IMR-90 (cell line): ENCODE results near the gene DMD. TPM values are rescaled to one million over a fixed set of nuclear protein-coding genes. Genes with fewer than 3 reads are reported as not detected.

Experiments used
- ATAC-seq: fragments of 200-7000 bp; cut with Tn5 transposase; 2 replicates; pipeline ENCODE4 v1.9.1; 2020; ENCODE audit warnings: low read depth, mild to moderate bottlenecking, moderate library complexity
- BruUV-seq: library from RNA; stranded (reverse); fragments of 400-500 nt; replicated peaks from 2 replicates; lab custom pipeline; 2021; lab: Mats Ljungman, UMichigan
- CTCF ChIA-PET: fragments of 300-600 bp; formaldehyde crosslinking; extraction: SDS; loops from one replicate; lab custom pipeline; 2021; ENCODE audit warnings: antibody characterized with exemption; lab: Yijun Ruan, JAX
- POLR2A ChIA-PET: fragments of 300-600 bp; sonication (Branson Sonifier 250); formaldehyde crosslinking; loops from one replicate; lab custom pipeline; 2022; ENCODE audit warnings: antibody characterized with exemption; ENCODE audit not compliant: unreplicated experiment; lab: Charles Lee
- DNase-seq: peaks from one replicate; pipeline ENCODE4 v3.0.0; 2013
- H2AFZ ChIP-seq: replicated peaks from 2 replicates; pipeline ENCODE3; 2013; ENCODE audit warnings: low read length, mild to moderate bottlenecking; ENCODE audit not compliant: poor library complexity
- H2AK5ac ChIP-seq: 2 replicates; pipeline ENCODE4 v1.6.1; 2013; ENCODE audit warnings: low read depth, low read length, inconsistent platforms
- H2AK9ac ChIP-seq: replicated peaks from 2 replicates; pipeline ENCODE3; 2013; ENCODE audit warnings: mild to moderate bottlenecking, low read depth, low read length, moderate library complexity; ENCODE audit not compliant: poor library complexity
- H2BK120ac ChIP-seq: 2 replicates; pipeline ENCODE4 v1.6.1; 2013; ENCODE audit warnings: low read depth, low read length, inconsistent platforms
- H2BK15ac ChIP-seq: 3 replicates; pipeline ENCODE4 v1.6.1; 2013; ENCODE audit warnings: low read depth, low read length, inconsistent platforms
- H2BK20ac ChIP-seq: 2 replicates; pipeline ENCODE4 v1.6.1; 2013; ENCODE audit warnings: low read depth, mild to moderate bottlenecking, inconsistent platforms, low read length, moderate library complexity
- H2BK5ac ChIP-seq: 2 replicates; pipeline ENCODE4 v1.6.1; 2013; ENCODE audit warnings: mild to moderate bottlenecking, low read depth, low read length, inconsistent platforms; ENCODE audit not compliant: poor library complexity, severe bottlenecking
- H3K14ac ChIP-seq: replicated peaks from 2 replicates; pipeline ENCODE4 v1.6.1; 2013; ENCODE audit warnings: low read depth, low read length, inconsistent platforms
- H3K18ac ChIP-seq: 2 replicates; pipeline ENCODE4 v1.6.1; 2013; ENCODE audit warnings: low read depth, low read length, control low read depth
- H3K23ac ChIP-seq: 2 replicates; pipeline ENCODE4 v1.6.1; 2013; ENCODE audit warnings: low read depth, low read length, inconsistent platforms
- H3K27ac ChIP-seq: 2 replicates; pipeline ENCODE4 v1.5.1; 2013; ENCODE audit warnings: mild to moderate bottlenecking, control low read depth, low read length; ENCODE audit not compliant: insufficient read depth
- H3K27me3 ChIP-seq: 2 replicates; pipeline ENCODE4 v1.6.1; 2013; ENCODE audit warnings: low read length; ENCODE audit not compliant: control insufficient read depth, insufficient read depth
- H3K36me3 ChIP-seq: 2 replicates; pipeline ENCODE4 v1.6.1; 2013; ENCODE audit warnings: low read length, mixed read lengths; ENCODE audit not compliant: control insufficient read depth, insufficient read depth
- H3K4ac ChIP-seq: 2 replicates; pipeline ENCODE4 v1.6.1; 2013; ENCODE audit warnings: low read depth, low read length, inconsistent platforms
- H3K4me1 ChIP-seq: 2 replicates; pipeline ENCODE4 v1.6.1; 2013; ENCODE audit warnings: low read length, mixed read lengths; ENCODE audit not compliant: control insufficient read depth, insufficient read depth
- H3K4me2 ChIP-seq: 2 replicates; pipeline ENCODE4 v1.6.1; 2013; ENCODE audit warnings: low read depth, mild to moderate bottlenecking, control low read depth, low read length, moderate library complexity
- H3K4me3 ChIP-seq: 2 replicates; pipeline ENCODE4 v1.5.1; 2013; ENCODE audit warnings: low read depth, mild to moderate bottlenecking, control low read depth, low read length, moderate library complexity; ENCODE audit not compliant: insufficient read depth
- H3K56ac ChIP-seq: 2 replicates; pipeline ENCODE4 v1.6.1; 2013; ENCODE audit warnings: low read length, inconsistent platforms; ENCODE audit not compliant: insufficient read depth; ENCODE audit errors: extremely low read depth
- H3K79me1 ChIP-seq, 2 experiments: 2 replicates each; pipeline ENCODE4 v1.6.1; 2013; ENCODE audit warnings: low read length in 2 of 2, inconsistent platforms in 1 of 2, low read depth in 1 of 2
- H3K9ac ChIP-seq: 2 replicates; pipeline ENCODE4 v1.6.1; 2013; ENCODE audit warnings: low read depth, low read length, control low read depth
- H3K9me1 ChIP-seq: 2 replicates; pipeline ENCODE4 v1.6.1; 2013; ENCODE audit warnings: low read length, inconsistent platforms; ENCODE audit not compliant: insufficient read depth
- H3K9me3 ChIP-seq: 2 replicates; pipeline ENCODE4 v1.6.1; 2013; ENCODE audit warnings: low read length; ENCODE audit not compliant: control insufficient read depth, insufficient read depth
- H4K20me1 ChIP-seq: 2 replicates; pipeline ENCODE4 v1.6.1; 2013; ENCODE audit warnings: low read length, inconsistent platforms; ENCODE audit not compliant: insufficient read depth
- H4K5ac ChIP-seq: 2 replicates; pipeline ENCODE4 v1.6.1; 2013; ENCODE audit warnings: mild to moderate bottlenecking, low read depth, low read length, control low read depth
- H4K8ac ChIP-seq, 2 experiments: 2 replicates each; pipeline ENCODE4 v1.6.1; 2013; ENCODE audit warnings: low read depth in 2 of 2, low read length in 2 of 2, control low read depth in 1 of 2, inconsistent platforms in 1 of 2
- H4K91ac ChIP-seq: 2 replicates; pipeline ENCODE4 v1.6.1; 2013; ENCODE audit warnings: low read depth, low read length, inconsistent platforms; ENCODE audit not compliant: insufficient read depth
- BHLHE40 ChIP-seq: fragments of 150-350 bp; IDR thresholded peaks from 2 replicates; pipeline ENCODE4 v1.6.1; 2016; ENCODE audit warnings: mild to moderate bottlenecking, low read depth, low read length
- CEBPB ChIP-seq: IDR thresholded peaks from 2 replicates; pipeline ENCODE4 v1.6.1; 2012; ENCODE audit warnings: low read depth, low read length, improper control_type of control experiment
- CHD1 ChIP-seq: IDR thresholded peaks from 2 replicates; pipeline ENCODE4 v1.6.1; 2012; ENCODE audit warnings: low read depth, low read length, improper control_type of control experiment
- CTCF ChIP-seq: conservative IDR thresholded peaks from 2 replicates; pipeline ENCODE4 v1.5.1; 2012; ENCODE audit warnings: mild to moderate bottlenecking, low read depth, low read length, improper control_type of control experiment
- ELK1 ChIP-seq: fragments of 150-350 bp; IDR thresholded peaks from 2 replicates; pipeline ENCODE4 v1.6.1; 2016; ENCODE audit warnings: low read depth, mild to moderate bottlenecking, low read length, moderate library complexity, borderline replicate concordance
- FOS ChIP-seq: fragments of 150-350 bp; IDR thresholded peaks from 2 replicates; pipeline ENCODE4 v1.6.1; 2016; ENCODE audit warnings: low read depth, low read length
- MAFK ChIP-seq: IDR thresholded peaks from 2 replicates; pipeline ENCODE4 v1.6.1; 2012; ENCODE audit warnings: low read depth, low read length, improper control_type of control experiment
- MAZ ChIP-seq: IDR thresholded peaks from 2 replicates; pipeline ENCODE4 v1.6.1; 2012; ENCODE audit warnings: low read depth, mild to moderate bottlenecking, low read length, improper control_type of control experiment, moderate library complexity, borderline replicate concordance
- MXI1 ChIP-seq: IDR thresholded peaks from 2 replicates; pipeline ENCODE4 v1.6.1; 2012; ENCODE audit warnings: low read depth, mild to moderate bottlenecking, low read length, moderate library complexity, borderline replicate concordance
- NFE2L2 ChIP-seq: fragments of 150-350 bp; IDR thresholded peaks from 2 replicates; pipeline ENCODE4 v1.6.1; 2016; ENCODE audit warnings: low read depth, mild to moderate bottlenecking, low read length
- POLR2A ChIP-seq: IDR thresholded peaks from 2 replicates; pipeline ENCODE4 v1.6.1; 2012; ENCODE audit warnings: mild to moderate bottlenecking, low read depth, low read length
- RAD21 ChIP-seq: IDR thresholded peaks from 2 replicates; pipeline ENCODE4 v1.6.1; 2012; ENCODE audit warnings: low read length, improper control_type of control experiment
- RCOR1 ChIP-seq: IDR thresholded peaks from 2 replicates; pipeline ENCODE4 v1.6.1; 2012; ENCODE audit warnings: mild to moderate bottlenecking, low read length, improper control_type of control experiment; ENCODE audit not compliant: insufficient replicate concordance
- RFX5 ChIP-seq: IDR thresholded peaks from 2 replicates; pipeline ENCODE4 v1.8.0; 2012; ENCODE audit warnings: low read depth, mild to moderate bottlenecking, low read length, moderate library complexity
- SMC3 ChIP-seq: fragments of 150-350 bp; IDR thresholded peaks from 2 replicates; pipeline ENCODE4 v1.6.1; 2016; ENCODE audit warnings: low read depth, mild to moderate bottlenecking, antibody characterized with exemption, low read length, moderate library complexity
- USF2 ChIP-seq: fragments of 150-350 bp; IDR thresholded peaks from 2 replicates; pipeline ENCODE4 v1.6.1; 2017; ENCODE audit warnings: mild to moderate bottlenecking, antibody characterized with exemption, low read length, low read depth
- WGBS, 2 experiments: methylation state at CpG; one replicate each; pipeline versions ENCODE4 v1.1.5 to v1.1.7; 2013; ENCODE audit warnings: missing lambda C conversion rate in 2 of 2; ENCODE audit not compliant: insufficient read length in 1 of 2; ENCODE audit errors: extremely low coverage in 2 of 2; 5-methylcytosine and 5-hydroxymethylcytosine counted together
- dilution Hi-C: fragments of 300-500 bp; cut with HindIII; formaldehyde crosslinking; loops from one replicate; pipeline ENCODE4 v1.14.3; 2018; ENCODE audit warnings: low sequenced_read_pairs; ENCODE audit not compliant: unreplicated experiment
- in situ Hi-C: fragments of 300-500 bp; cut with MboI; formaldehyde crosslinking; loops from 3 replicates; pipeline ENCODE4 v1.14.3; 2019; ENCODE audit warnings: low sequenced_read_pairs, inconsistent platforms, mixed read lengths
- intact Hi-C: fragments of 100-400 bp; cut with micrococcal nuclease; formaldehyde crosslinking; loops from 2 replicates; pipeline ENCODE4 v1.10.0; 2022
- polyA plus RNA-seq, 3 experiments: library from polyadenylated mRNA; depleted of rRNA; stranded (reverse); fragments of >200 nt; gene quantifications; 2 replicates each; pipeline ENCODE4 v1.2.3, GENCODE V29; 2012; ENCODE audit warnings: low replicate concordance in 1 of 3
- total RNA-seq: library from RNA; depleted of rRNA; stranded (reverse); fragments of >200 nt; gene quantifications from 2 replicates; pipeline ENCODE4 v1.2.3, GENCODE V29; 2012

DMD gene
- total and polyA plus RNA-seq, 2 of the 4 experiments (the other 2 are of a cell fraction), result 6.6 to 11.8 TPM

- H3K27ac ChIP-seq, result no peak overlapping the region
- no peak overlapping the region for H2BK120ac ChIP-seq
- no peaks in the 10 kb centered on the region for H3K36me3 ChIP-seq
- POLR2A ChIA-PET, result no interaction called here
- BruUV-seq, result no TSS peak
- H4K8ac ChIP-seq, result no peak overlapping the region
- no peak overlapping the region for H3K4me2 ChIP-seq
- H4K5ac ChIP-seq, result no peak overlapping the region
- H3K14ac ChIP-seq, result no peak overlapping the region
- H3K4me1 ChIP-seq, result no peaks in the 10 kb centered on the region
- no peak overlapping the region for H2BK5ac ChIP-seq
- CTCF ChIA-PET, result no interaction called here
- WGBS, 2 experiments, result no CpG with 5 or more reads among the region's 3 CpGs
- dilution Hi-C loops, result no loop called here
- in situ Hi-C loops, result no loop called here
- no peak overlapping the region for H3K56ac ChIP-seq
- no peaks in the 10 kb centered on the region for H3K9me3 ChIP-seq
- H2BK15ac ChIP-seq, result no peak overlapping the region
- H3K9me1 ChIP-seq, result no peaks in the 10 kb centered on the region
- H3K4ac ChIP-seq, result no peak overlapping the region
- no peak overlapping the region for H2AK9ac ChIP-seq
- H2AFZ ChIP-seq, result no peak overlapping the region
- H3K4me3 ChIP-seq, result no peak overlapping the region
- intact Hi-C loops, result no loop called here
- TF ChIP-seq MAZ, result no peak
- no peak for TF ChIP-seq CHD1
- no peak for TF ChIP-seq NFE2L2
- no peak for TF ChIP-seq SMC3
- no peak for TF ChIP-seq CEBPB
- no peak for TF ChIP-seq POLR2A
- no peak for TF ChIP-seq USF2
- no peak for TF ChIP-seq MAFK
- TF ChIP-seq FOS, result no peak
- TF ChIP-seq RAD21, result no peak
- TF ChIP-seq MXI1, result no peak
- TF ChIP-seq CTCF, result no peak
- no peak for TF ChIP-seq RFX5
- TF ChIP-seq RCOR1, result no peak
- no peak for TF ChIP-seq ELK1
- no peak for TF ChIP-seq BHLHE40
- H4K20me1 ChIP-seq, result no peaks in the 10 kb centered on the region
- no peak overlapping the region for H2BK20ac ChIP-seq
- H3K79me1 ChIP-seq, result no peaks in the 10 kb centered on the region
- no peak overlapping the region for H3K9ac ChIP-seq
- ATAC-seq, result no peak
- no peak for DNase-seq
- H3K27me3 ChIP-seq, result no peaks in the 10 kb centered on the region
- H3K18ac ChIP-seq, result no peak overlapping the region
- no peak overlapping the region for H2AK5ac ChIP-seq
- no peak overlapping the region for H3K23ac ChIP-seq
- no peak overlapping the region for H4K91ac ChIP-seq
Observed at GRCh38 chrX:31186693-31187338, 2024.5 kb downstream of the DMD start.
